Stimulated activated CD8-positive, alpha-beta memory T cell treated with anti-CD3 and anti-CD28 coated beads, Interleukin-12 subunit alpha, Interleukin-12 subunit beta, amount 100 ng/mL, for 4 hours (primary cell): Measurements from ENCODE around the gene CLCN2.

ENCODE experiments used
- DNase-seq: peaks from one replicate; pipeline ENCODE4 v3.0.0-alpha.2; 2020; ENCODE audit warnings: low read depth

The CLCN2 gene

DNA sequence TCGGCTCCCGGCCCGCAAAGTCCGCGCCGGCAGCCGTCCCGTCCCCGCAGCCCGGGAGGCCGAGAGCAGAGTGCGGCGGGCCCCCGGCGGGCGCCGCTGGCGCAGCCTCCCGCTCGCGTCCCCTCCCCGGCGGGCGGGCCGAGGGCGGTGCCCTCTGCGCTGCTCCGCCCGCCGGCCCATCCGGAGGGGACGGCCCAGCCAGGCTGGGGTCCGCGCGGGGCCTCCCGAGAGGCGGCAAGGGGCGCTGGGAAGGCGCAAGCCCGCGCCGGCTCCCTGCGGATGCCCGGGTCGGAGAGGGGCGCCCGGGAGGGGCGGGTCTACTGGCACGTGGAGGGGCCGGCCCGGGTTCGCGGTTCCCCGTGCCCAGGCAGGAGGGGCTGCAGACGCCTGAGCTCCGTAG lies at the start of gene CLCN2, which contains the start of gene POLR2H:
Gene CLCN2 (minus strand): TSS at position 74 of the 400 bp plus-strand sequence. CDS start 126 bp downstream, outside the sequence.
Gene POLR2H (plus strand): TSS at position 179 of the 400 bp plus-strand sequence. CDS start 1,783 bp downstream, outside the sequence.
- DNase-seq = peak; percentile 32

DNA sequence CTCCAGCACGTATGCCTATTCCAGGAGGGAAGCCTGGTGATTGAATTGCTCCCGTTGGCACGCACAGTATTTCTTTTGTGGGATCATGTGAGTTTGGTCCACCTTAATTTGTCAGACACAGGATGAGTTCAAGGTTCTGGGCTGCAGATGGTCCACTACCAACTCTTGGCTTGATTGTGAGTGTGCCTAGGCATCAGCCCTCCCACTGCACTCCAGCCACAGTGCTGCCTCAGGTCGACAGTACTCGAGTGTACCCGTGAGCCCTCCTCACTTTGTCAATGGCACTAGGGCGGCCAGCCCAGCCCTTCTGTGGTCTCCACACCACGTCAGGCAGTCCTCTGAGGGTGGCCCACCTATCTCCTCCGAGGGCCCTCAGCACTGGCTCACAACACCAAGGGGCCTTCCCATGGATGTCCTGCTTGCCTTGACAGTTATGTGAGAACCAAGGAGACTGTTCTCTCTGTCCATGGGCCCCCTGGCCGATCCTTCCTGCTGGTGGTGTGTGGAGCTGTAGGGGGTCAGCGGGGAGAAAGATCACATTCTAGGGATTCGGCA lies 48.6 kb upstream of the CLCN2 start:
- DNase-seq = no peak

DNA sequence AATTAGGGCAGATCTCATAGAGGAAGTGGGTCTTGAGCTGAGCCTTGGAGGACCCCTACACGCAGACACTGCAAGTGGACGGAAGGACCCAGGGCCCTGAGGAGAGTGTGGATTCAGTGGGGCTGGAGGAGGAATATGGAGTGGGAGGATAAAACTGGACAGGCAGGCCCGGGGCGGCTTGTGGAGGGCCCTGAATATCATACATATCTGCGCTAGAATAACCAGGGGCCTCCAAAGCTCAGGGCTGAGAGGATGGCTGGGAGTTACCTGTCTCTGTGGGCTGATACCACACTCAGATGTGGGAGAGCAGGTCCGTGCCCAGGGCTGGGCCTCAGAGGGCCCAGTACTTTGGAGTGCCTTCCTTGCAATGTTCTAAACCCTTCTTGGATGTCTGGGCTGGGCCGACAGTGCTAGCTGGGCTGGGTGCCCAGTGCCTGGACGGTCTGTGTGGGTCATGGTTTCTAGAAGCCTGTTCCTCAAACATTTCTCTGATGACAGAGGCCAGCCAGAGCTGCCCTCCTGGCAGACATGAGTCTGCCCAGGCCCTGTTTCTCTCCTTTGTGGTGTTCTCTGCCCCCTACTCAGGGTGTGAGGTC lies 48.0 kb upstream of the CLCN2 start:
- DNase-seq = no peak

DNA sequence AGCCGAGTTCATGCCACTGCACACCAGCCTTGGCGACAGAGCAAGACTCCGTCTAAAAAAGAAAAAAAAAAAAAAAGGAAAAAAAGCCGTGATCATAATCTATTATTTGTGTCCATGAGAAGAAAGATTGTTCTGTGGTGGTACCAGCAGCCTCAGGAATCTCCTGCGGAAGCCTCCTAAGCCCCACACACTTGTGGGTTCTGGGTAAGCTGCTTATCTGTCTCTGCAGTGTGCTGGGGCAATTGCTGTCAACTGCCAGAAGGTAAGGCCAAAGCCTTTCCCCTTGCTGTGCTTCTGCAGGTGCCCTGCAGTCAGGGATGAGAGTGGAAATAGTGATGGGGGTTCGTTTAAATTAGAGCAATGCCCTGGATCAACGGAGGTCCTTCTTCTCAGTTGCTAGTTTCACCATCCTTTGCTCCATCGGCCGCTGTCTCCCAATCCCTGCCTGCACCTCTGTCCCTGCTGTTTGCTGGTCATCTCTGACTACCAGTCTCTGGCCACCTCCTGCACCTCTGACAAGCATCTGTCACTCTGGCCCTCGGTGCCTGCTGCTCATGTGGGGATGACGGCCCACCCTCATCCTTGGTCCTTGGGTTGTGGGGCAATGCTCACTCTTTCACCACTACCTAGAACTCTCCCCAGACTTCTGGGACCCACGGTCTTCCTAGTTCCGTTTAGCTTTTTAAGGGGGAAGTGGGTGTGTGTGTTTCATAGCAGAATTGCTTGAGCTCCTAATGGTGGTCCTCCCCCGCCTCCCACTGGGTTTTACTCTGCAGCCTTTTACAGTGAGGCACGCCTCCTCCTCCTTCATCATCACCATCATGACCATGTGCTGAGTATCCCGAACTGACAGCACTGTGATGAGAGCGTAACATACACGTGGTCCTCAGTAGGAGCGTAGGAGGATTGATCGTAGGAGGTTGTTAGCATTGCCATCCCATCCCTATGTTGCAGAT lies 43.9 kb upstream of the CLCN2 start:
- no peak for DNase-seq

DNA sequence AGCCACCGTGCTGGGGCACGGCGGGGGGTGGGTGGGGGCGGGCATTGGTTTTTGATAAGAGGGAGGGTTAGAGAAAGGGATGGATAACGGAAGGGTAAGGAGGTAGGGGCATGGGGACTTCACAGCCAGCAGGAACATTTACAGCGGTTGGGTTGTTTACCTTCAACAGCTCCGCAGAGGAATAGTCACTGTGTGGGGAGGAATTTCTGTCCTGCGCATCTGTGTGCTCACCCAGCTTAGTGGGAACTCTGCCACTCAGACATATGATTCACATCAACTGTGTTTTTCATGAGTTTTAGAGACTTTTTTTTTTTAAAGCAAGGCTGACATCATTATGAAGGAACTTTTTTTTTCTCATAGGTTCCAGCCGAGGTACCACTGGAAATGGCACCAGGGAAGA lies 38.0 kb upstream of the CLCN2 start:
- no peak for DNase-seq

DNA sequence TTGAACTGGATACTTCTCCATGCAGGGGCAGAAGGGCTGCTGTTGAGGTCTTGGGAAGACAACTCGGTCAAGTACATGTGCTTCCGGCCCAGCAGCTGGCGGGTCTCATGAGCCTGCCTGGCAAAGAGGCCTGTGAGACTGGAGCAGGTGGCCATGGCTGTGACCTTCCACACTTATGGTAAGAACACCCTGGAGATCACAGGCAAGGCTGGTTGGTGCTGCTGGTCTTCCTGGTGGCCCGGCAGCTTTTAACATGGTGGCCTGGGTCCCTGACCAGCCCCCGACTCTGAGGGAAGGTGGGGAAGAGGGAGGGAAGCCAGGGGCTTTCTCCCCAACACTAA lies 33.9 kb upstream of the CLCN2 start:
- no peak for DNase-seq

DNA sequence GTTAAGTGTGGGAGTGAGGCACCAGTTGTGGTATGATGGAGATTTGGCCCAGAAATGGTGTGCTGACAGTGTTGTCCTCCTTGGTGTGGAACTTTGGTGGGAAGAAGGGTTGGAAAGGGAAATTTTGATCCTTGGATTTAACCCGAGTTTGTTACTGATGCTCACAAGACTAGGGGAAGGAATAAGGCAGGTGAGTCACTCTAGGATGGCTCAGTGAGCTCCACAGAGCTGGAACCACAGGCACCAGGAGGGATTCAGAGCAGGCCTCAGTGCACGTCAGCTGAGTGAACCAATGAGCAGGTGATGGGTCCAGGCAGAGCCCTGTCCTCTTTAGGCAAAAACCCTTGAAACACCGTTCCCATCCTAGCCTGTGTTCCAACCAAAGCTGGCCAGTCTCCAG lies 29.9 kb upstream of the CLCN2 start:
- no peak for DNase-seq

DNA sequence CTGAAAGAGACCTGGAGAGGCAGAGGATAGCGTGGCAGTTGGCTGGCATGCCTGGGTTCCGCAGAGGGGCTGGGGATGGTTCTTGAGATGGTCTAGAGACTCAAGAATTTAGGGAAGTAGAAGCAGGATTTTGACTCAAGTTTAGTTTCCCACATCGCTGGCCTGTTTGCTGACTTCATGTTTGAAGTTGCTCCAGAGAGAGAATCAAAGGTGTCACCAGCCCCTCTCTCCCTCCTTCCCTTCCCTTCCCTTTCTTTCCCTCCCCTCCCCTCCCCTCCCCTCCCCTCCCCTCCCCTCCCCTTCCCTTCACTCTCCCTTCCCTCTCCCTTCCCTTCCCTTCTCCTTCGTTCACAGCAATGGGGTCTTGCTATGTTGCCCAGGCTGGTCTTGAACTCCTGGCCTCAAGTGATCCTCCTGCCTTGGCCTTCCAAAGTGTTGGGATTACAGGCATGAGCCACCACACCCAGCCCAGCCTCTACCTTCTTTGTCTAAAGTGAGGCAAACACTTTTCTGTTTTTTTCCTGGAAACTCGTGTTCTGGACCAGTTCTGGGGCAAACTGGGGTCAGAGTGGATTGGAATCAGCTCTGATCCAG lies 28.6 kb upstream of the CLCN2 start:
- DNase-seq = no peak

DNA sequence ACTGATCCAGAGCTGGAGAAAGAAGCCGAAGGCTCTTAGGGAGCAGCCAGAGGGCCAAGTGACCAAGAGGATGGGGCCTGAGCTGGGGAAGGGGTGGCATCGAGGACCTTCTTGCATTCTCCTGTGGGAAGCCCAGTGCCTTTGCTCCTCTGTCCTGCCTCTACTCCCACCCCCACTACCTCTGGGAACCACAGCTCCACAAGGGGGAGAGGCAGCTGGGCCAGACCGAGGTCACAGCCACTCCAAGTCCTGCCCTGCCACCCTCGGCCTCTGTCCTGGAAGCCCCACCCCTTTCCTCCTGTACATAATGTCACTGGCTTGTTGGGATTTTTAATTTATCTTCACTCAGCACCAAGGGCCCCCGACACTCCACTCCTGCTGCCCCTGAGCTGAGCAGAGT lies 28.0 kb upstream of the CLCN2 start:
- DNase-seq = no peak

DNA sequence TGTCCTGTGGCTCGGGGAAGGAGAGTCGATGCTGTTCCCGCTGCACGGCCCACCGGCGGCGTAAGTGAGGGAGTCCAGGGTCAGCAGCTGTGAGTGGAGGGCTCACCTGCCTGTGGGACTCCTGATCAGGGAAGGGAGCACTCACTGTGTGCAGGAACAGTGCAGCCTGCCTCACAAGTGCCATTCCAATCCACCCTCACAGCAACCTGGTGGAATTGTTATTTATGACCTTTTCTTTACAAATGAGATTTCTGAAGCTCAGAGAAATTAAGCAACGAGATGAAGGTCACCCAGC lies 27.5 kb upstream of the CLCN2 start:
- DNase-seq = no peak

DNA sequence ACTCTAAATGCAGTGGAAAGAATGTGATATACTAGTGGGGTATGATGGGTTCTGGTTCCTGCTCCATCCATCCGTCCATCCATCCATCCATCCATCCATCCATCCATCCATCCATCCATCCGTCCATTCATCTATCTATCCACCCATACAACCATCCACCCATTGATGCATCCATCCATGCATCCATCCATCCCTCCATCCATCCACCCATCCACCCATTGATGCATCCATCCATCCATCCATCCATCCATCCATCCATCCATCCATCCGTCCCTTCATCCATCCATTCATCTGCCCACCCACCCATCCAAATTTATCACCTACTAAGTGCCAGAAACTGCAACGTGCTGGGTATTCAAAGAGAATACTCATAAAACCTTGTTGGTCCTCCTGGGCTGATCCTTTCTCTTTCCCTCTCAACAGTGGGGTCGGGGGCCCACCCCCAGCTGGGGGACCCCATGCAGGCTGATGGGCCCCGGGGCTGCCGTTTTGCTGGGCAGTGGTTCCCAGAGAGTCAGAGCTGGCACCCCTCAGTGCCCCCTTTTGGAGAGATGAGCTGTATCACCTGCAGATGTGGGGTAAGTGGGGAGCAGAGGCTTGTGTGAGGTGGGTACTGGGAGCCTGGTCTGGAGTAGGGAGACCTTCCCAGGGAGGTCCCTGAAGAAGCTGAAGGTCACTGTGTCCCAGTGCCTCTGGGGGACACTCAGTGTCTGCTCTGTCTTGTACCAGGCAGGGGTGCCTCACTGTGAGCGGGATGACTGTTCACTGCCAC lies 26.9 kb upstream of the CLCN2 start:
- DNase-seq = no peak

DNA sequence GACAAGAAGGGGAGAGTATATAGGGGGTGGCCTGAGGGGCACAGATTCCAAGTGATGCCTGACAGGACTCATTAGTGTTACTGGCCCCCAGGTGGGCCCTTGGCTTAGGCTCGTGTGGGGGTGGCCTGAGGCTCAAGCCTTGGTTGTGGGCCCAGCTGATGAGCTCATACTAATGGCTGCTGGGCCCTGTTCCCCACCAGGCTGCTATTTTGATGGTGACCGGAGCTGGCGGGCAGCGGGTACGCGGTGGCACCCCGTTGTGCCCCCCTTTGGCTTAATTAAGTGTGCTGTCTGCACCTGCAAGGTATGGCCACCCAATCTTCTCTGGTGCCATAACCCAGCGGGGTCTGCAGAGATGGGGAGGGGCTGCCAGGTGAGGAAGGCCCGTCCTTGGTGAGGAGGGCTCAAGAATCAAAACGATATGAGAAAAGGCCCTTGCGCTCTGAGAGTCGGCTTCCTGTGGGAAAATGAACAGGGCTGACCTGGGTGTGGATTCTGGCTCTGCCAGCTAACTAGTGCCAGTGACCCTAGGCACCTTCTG lies 25.8 kb upstream of the CLCN2 start:
- DNase-seq = no peak

DNA sequence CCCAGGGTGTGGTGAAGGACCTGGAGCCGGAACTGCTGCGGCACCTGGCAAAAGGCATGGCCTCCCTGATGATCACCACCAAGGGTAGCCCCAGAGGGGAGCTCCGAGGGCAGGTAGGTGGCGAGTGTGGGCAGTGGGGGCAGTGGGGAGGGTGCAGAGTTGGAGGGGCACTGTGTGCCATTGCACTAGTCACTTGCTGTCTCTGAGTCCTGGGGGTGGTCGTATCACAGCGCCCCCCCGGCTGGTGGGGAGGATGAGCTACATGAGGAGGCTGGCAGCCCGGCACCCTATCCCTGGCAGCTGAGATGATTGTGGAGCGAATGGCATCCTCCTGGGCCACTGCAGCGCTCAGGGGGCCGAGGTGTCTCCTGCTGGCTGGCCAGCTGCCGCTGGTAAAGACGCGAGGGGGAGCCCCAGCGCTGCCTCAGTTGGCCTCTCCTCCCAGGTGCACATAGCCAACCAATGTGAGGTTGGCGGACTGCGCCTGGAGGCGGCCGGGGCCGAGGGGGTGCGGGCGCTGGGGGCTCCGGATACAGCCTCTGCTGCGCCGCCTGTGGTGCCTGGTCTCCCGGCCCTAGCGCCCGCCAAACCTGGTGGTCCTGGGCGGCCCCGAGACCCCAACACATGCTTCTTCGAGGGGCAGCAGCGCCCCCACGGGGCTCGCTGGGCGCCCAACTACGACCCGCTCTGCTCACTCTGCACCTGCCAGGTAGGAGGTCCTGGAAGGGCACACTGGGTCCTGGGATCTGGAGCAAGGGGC lies 24.8 kb upstream of the CLCN2 start:
- no peak for DNase-seq

DNA sequence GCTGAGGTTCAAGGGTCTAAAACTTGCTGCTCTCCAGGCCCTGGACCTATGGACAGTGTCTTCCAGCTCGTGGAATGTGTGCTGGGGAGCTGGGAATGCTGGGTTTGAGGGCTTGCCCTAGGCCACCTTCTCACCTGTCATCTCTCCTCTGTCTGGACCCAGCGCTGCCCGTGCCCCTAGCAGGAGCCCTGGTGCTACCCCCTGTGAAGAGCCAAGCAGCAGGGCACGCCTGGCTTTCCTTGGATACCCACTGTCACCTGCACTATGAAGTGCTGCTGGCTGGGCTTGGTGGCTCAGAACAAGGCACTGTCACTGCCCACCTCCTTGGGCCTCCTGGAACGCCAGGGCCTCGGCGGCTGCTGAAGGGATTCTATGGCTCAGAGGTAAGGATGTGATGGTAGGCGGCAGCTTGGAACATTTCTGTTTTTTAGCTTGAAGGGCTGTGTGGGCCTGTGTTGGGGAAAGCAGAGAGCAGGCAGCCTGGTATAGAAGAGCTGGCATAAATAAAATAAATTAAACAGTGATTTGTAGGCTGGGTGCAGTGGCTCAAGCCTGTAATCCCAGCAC lies 23.5 kb upstream of the CLCN2 start:
- DNase-seq = no peak

DNA sequence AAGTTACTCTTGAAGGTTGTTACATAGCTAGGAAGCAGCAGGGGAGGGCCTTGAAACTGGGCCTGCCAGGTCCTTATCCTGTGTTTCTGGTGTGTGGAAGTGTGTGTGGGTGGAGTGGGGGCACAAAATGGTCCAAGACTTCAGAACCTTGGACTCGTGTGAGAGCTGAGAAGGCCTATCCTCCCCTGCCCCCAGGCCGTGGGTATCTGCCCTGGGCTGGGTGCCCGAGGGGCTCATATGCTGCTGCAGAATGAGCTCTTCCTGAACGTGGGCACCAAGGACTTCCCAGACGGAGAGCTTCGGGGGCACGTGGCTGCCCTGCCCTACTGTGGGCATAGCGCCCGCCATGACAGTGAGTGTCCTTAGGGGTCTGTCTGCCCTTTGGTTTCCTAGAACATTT lies 22.9 kb upstream of the CLCN2 start:
- no peak for DNase-seq

DNA sequence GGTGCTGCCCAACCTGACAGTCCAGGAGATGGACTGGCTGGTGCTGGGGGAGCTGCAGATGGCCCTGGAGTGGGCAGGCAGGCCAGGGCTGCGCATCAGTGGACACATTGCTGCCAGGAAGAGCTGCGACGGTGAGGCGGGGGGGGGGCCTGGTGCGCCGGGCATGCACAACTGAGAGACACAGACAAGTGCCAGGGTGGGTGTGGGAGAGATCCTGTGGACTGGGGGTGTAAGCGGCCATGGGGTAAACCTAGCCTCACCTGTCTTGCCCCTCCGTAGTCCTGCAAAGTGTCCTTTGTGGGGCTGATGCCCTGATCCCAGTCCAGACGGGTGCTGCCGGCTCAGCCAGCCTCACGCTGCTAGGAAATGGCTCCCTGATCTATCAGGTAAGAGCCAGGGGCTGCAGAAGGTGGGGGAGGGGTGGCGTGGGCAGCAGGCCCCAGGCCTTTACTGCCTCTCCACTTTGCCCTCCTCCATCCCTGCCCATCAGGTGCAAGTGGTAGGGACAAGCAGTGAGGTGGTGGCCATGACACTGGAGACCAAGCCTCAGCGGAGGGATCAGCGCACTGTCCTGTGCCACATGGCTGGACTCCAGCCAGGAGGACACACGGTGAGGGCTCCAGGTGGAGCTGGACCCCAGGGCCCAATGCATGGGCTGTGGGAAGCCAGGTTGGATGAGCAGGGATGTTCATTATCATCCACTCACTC lies 21.8 kb upstream of the CLCN2 start:
- no peak for DNase-seq

DNA sequence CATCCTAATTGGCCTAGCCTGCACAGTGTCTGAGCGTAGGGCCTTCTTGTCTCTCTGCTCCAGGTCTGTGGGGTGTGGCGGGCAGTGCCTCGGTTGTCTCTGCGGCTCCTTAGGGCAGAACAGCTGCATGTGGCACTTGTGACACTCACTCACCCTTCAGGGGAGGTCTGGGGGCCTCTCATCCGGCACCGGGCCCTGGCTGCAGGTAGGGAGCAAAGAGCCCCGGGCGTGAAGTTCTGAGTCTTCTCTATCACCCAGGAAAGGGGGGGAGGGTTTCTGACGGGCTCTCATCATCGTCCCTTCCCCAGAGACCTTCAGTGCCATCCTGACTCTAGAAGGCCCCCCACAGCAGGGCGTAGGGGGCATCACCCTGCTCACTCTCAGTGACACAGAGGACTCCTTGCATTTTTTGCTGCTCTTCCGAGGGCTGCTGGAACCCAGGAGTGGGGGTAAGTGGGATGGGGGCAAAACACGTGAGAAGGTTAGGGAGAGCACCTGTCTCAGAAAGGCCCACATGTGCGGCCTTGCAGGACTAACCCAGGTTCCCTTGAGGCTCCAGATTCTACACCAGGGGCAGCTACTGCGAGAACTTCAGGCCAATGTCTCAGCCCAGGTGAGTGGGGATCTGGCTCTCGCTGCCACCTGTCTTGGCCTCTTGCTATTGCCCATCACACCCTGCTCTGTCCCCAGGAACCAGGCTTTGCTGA lies 21.1 kb upstream of the CLCN2 start:
- DNase-seq = no peak

DNA sequence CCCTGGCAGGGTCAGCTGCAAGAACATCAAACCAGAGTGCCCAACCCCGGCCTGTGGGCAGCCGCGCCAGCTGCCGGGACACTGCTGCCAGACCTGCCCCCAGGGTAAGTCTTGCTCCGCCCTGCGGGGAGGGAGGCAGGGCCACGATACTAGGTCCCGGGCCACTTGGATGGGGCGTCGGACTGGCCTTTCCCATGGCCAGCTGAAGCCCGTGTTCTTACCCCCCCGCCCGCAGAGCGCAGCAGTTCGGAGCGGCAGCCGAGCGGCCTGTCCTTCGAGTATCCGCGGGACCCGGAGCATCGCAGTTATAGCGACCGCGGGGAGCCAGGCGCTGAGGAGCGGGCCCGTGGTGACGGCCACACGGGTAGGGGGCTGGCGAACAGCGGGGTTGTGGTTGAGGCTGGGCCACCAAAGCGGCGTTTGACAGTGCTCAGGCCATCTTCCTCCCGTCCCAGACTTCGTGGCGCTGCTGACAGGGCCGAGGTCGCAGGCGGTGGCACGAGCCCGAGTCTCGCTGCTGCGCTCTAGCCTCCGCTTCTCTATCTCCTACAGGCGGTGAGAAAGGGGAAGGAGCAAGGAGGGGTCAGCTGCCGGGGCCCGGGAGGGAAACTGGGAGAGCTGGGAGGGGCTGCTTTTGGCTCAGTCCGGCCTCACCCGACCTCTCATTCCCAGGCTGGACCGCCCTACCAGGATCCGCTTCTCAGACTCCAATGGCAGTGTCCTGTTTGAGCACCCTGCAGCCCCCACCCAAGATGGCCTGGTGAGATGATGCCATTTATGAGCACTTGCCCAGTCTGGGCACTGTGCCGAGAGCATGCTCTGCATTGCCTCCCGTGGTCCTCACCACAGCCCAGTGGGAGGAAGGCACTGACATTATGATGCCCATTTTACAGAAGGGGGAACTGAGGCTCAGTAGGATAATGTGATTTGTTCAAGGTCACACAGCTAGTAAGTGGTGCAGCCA lies 20.1 kb upstream of the CLCN2 start:
- DNase-seq = no peak
